Peyer's patch (tissue), 4 donors: ENCODE data around the gene EXOC4.
"Not testable (repeated sequence)": the region's sequence is repeated elsewhere in the genome, so short reads cannot be mapped to it uniquely, and the experiment has no call there.

Experiments used
- POLR2A ChIP-seq, 2 donors: fragments of 450-650 bp; IDR thresholded peaks; one replicate each; pipeline ENCODE4 v1.5.1; 2017; ENCODE audit warnings: antibody characterized with exemption in 2 of 2, mild to moderate bottlenecking in 2 of 2, moderate library complexity in 2 of 2
- TF ChIP-seq, protein P1 (sequence below), 6 experiments: fragments of 450-650 bp in 4 of 6; fragments of 200-600 bp in 2 of 6; sonication (generic) in 1 of 6; IDR thresholded peaks; one replicate each; pipeline ENCODE4 v1.5.1; 2017 to 2019; ENCODE audit warnings: antibody characterized with exemption in 6 of 6, mild to moderate bottlenecking in 3 of 6, moderate library complexity in 1 of 6

- not testable (repeated sequence) for TF ChIP-seq POLR2A (IDR thresholded peaks at IDR 0.05)
- TF ChIP-seq, protein P1, sequence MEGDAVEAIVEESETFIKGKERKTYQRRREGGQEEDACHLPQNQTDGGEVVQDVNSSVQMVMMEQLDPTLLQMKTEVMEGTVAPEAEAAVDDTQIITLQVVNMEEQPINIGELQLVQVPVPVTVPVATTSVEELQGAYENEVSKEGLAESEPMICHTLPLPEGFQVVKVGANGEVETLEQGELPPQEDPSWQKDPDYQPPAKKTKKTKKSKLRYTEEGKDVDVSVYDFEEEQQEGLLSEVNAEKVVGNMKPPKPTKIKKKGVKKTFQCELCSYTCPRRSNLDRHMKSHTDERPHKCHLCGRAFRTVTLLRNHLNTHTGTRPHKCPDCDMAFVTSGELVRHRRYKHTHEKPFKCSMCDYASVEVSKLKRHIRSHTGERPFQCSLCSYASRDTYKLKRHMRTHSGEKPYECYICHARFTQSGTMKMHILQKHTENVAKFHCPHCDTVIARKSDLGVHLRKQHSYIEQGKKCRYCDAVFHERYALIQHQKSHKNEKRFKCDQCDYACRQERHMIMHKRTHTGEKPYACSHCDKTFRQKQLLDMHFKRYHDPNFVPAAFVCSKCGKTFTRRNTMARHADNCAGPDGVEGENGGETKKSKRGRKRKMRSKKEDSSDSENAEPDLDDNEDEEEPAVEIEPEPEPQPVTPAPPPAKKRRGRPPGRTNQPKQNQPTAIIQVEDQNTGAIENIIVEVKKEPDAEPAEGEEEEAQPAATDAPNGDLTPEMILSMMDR (IDR thresholded peaks at IDR 0.05): not testable (repeated sequence)
Measured at GRCh38 chr7:133779538-133779937, 526.7 kb downstream of the EXOC4 start.
